SIG-M5 (cell line): ENCODE measurements around the gene GALNTL6.

Experiments used
- DNase-seq: peaks from one replicate; lab custom pipeline; 2025; lab: John Stamatoyannopoulos, UW

The GALNTL6 gene

GRCh38 chr4:172207886-172208285 lies 394.7 kb downstream of the GALNTL6 start:
- DNase-seq = no peak

GRCh38 chr4:172220679-172221078 lies 407.5 kb downstream of the GALNTL6 start:
- no peak for DNase-seq

- no peak for DNase-seq
These were observed 412.3 kb downstream of the GALNTL6 start for GRCh38 chr4:172225457-172225856.

- no peak for DNase-seq
These were observed 419.8 kb downstream of the GALNTL6 start for GRCh38 chr4:172232966-172233365.

GRCh38 chr4:172243551-172243950 lies 430.3 kb downstream of the GALNTL6 start:
- no peak for DNase-seq

GRCh38 chr4:172245516-172245915 lies 432.3 kb downstream of the GALNTL6 start:
- DNase-seq = no peak

GRCh38 chr4:172253409-172253808 lies 440.2 kb downstream of the GALNTL6 start:
- no peak for DNase-seq

GRCh38 chr4:172256820-172257219 lies 443.6 kb downstream of the GALNTL6 start:
- DNase-seq = no peak

- DNase-seq = no peak
These were observed 457.2 kb downstream of the GALNTL6 start for GRCh38 chr4:172270397-172270796.

GRCh38 chr4:172287117-172287516 lies 473.9 kb downstream of the GALNTL6 start:
- no peak for DNase-seq

- DNase-seq = no peak
These were observed 492.5 kb downstream of the GALNTL6 start for GRCh38 chr4:172305698-172306097.

GRCh38 chr4:172308078-172308477 lies 494.9 kb downstream of the GALNTL6 start:
- DNase-seq = no peak

- DNase-seq = no peak
These were observed 498.5 kb downstream of the GALNTL6 start for GRCh38 chr4:172311682-172312081.

- no peak for DNase-seq
These were observed 510.1 kb downstream of the GALNTL6 start for GRCh38 chr4:172323288-172323687.

GRCh38 chr4:172344308-172344938 lies 531.2 kb downstream of the GALNTL6 start:
- DNase-seq = no peak

GRCh38 chr4:172348426-172348825 lies 535.2 kb downstream of the GALNTL6 start:
- no peak for DNase-seq

- DNase-seq = no peak
These were observed 539.2 kb downstream of the GALNTL6 start for GRCh38 chr4:172352356-172352755.

- DNase-seq = no peak
These were observed 542.8 kb downstream of the GALNTL6 start for GRCh38 chr4:172356016-172356415.

- DNase-seq = no peak
These were observed 543.9 kb downstream of the GALNTL6 start for GRCh38 chr4:172357006-172357540.

- no peak for DNase-seq
These were observed 549.4 kb downstream of the GALNTL6 start for GRCh38 chr4:172362569-172362968.

- no peak for DNase-seq
These were observed 556.3 kb downstream of the GALNTL6 start for GRCh38 chr4:172369471-172369959.

GRCh38 chr4:172377486-172378140 lies 564.4 kb downstream of the GALNTL6 start:
- no peak for DNase-seq

GRCh38 chr4:172379834-172380233 lies 566.6 kb downstream of the GALNTL6 start:
- DNase-seq = no peak
